Fibroblast of lung (primary cell): ENCODE measurements around the gene DCAF11. TPM values are rescaled to one million over a fixed set of nuclear protein-coding genes. Genes with fewer than 3 reads are reported as not detected.

Source experiments
- DNase-seq, 2 donors: peaks; one replicate each; pipeline versions ENCODE4 v3.0.0 to v3.0.0-alpha.2; 2010; ENCODE audit warnings: low read depth in 2 of 2
- H2AFZ ChIP-seq: 2 replicates; pipeline ENCODE4 v1.5.1; 2012; ENCODE audit warnings: low read length, control low read depth, inconsistent platforms
- H3K27ac ChIP-seq: 2 replicates; pipeline ENCODE4 v1.5.1; 2011; ENCODE audit warnings: low read length, control low read depth; ENCODE audit not compliant: insufficient read depth
- H3K27me3 ChIP-seq: 2 replicates; pipeline ENCODE4 v1.5.1; 2011; ENCODE audit warnings: mild to moderate bottlenecking, low read length; ENCODE audit not compliant: control insufficient read depth, insufficient read depth
- H3K36me3 ChIP-seq: 2 replicates; pipeline ENCODE4 v1.5.1; 2011; ENCODE audit warnings: low read length; ENCODE audit not compliant: control insufficient read depth, insufficient read depth
- H3K4me1 ChIP-seq: 2 replicates; pipeline ENCODE4 v1.5.1; 2011; ENCODE audit warnings: low read length; ENCODE audit not compliant: control insufficient read depth, insufficient read depth; ENCODE audit errors: extremely low read depth
- H3K4me2 ChIP-seq: 2 replicates; pipeline ENCODE4 v1.5.1; 2011; ENCODE audit warnings: low read length, control low read depth; ENCODE audit not compliant: insufficient read depth; ENCODE audit errors: extremely low read depth
- H3K4me3 ChIP-seq, 4 experiments: fragments of 200-600 bp in 1 of 4; sonication (generic) in 1 of 4; replicated peaks in 1 of 4; 2 replicates each; pipeline ENCODE4 v1.5.1; 2011 to 2016; ENCODE audit warnings: low read length in 4 of 4, low read depth in 3 of 4, mild to moderate bottlenecking in 3 of 4, control low read depth in 2 of 4, inconsistent platforms in 1 of 4, mixed read lengths in 1 of 4; ENCODE audit not compliant: insufficient read depth in 1 of 4; ENCODE audit errors: control extremely low read depth in 1 of 4
- H3K79me2 ChIP-seq: 2 replicates; pipeline ENCODE4 v1.5.1; 2012; ENCODE audit warnings: mild to moderate bottlenecking, low read length, inconsistent platforms; ENCODE audit not compliant: control insufficient read depth, insufficient read depth
- H3K9ac ChIP-seq: 2 replicates; pipeline ENCODE4 v1.5.1; 2011; ENCODE audit warnings: mild to moderate bottlenecking, low read length, control low read depth; ENCODE audit not compliant: insufficient read depth
- H3K9me3 ChIP-seq: 2 replicates; pipeline ENCODE4 v1.5.1; 2012; ENCODE audit warnings: low read depth, low read length; ENCODE audit not compliant: control insufficient read depth, insufficient read depth
- H4K20me1 ChIP-seq: 2 replicates; pipeline ENCODE4 v1.5.1; 2011; ENCODE audit warnings: low read length; ENCODE audit not compliant: control insufficient read depth, insufficient read depth; ENCODE audit errors: extremely low read depth
- EZH2 ChIP-seq: IDR thresholded peaks from 2 replicates; pipeline ENCODE4 v1.5.1; 2012; ENCODE audit warnings: low read length, control low read depth, mild to moderate bottlenecking; ENCODE audit errors: missing control alignments
- polyA plus RNA-seq, 2 donors: library from polyadenylated mRNA; depleted of rRNA in 1 of 2; stranded (reverse) in 1 of 2; unstranded in 1 of 2; fragments of >200 nt; gene quantifications; 2 replicates each; pipeline ENCODE4 v1.2.1, GENCODE V29; 2011 to 2012; ENCODE audit warnings: missing spikeins in 1 of 2
- total RNA-seq: library from RNA; depleted of rRNA; stranded (reverse); fragments of >200 nt; gene quantifications from 2 replicates; pipeline ENCODE4 v1.2.1, GENCODE V29; 2014
- TF ChIP-seq, protein P1 (sequence below), 2 donors: IDR thresholded peaks in 1 of 2; conservative IDR thresholded peaks in 1 of 2; 1 replicate in 1 of 2; 2 replicates in 1 of 2; pipeline ENCODE4 v1.5.1; 2011 to 2012; ENCODE audit warnings: low read length in 2 of 2, control low read depth in 1 of 2, inconsistent platforms in 1 of 2, low read depth in 1 of 2, mild to moderate bottlenecking in 1 of 2

Gene DCAF11
- total and polyA plus RNA-seq, 2 donors (not counting 1 experiment from before 2014, with no cell fraction given), result 18.4 to 68.0 TPM

DNA sequence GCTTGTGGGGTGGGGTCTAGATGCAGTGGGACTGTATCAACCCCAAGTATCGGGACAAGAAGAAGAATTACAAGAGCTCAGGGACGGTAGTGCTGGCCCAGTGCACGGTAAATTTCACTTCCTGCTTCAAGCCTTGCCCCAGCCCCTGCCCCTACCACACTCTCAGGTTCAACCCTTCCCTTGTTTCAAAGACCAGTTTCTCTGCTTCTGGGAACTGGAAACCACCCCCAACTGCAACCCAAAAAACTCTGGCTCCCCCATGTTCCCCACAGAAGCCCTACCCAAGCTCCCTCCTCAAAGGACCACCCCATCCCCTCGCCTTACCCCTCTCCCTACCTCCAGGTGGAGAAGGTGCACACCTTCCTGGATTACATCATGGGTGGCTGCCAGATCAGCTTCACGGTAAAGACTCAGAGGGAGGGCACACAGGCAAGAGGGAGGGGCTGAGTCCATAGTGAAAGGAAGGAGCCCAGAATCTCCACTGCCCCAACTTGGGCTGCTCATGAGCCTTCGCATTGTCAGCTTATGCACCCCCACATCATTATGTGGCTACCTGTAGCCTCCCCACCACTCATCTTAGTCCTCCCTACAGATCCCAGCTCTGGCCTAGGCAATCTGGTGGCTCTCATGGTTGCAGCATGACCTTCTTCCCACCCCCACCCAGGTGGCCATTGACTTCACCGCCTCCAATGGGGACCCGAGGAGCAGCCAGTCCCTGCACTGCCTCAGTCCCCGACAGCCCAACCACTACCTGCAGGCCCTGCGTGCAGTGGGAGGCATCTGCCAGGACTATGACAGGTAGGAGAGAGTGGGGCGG is 38.9 kb upstream of the DCAF11 start:
- H3K27ac ChIP-seq, result no peak overlapping the region
- no peaks in the 10 kb centered on the region for H3K79me2 ChIP-seq
- H3K36me3 ChIP-seq, result no peaks in the 10 kb centered on the region
- H3K9ac ChIP-seq, result no peak overlapping the region
- H2AFZ ChIP-seq, result no peak overlapping the region
- H4K20me1 ChIP-seq, result no peaks in the 10 kb centered on the region
- H3K4me1 ChIP-seq, result peaks cover under 1% of the 10 kb centered on the region
- H3K4me2 ChIP-seq, result no peak overlapping the region
- H3K4me3 ChIP-seq, result no peak overlapping the region
- no peak for DNase-seq
- TF ChIP-seq EZH2, result no peak
- TF ChIP-seq, protein P1, sequence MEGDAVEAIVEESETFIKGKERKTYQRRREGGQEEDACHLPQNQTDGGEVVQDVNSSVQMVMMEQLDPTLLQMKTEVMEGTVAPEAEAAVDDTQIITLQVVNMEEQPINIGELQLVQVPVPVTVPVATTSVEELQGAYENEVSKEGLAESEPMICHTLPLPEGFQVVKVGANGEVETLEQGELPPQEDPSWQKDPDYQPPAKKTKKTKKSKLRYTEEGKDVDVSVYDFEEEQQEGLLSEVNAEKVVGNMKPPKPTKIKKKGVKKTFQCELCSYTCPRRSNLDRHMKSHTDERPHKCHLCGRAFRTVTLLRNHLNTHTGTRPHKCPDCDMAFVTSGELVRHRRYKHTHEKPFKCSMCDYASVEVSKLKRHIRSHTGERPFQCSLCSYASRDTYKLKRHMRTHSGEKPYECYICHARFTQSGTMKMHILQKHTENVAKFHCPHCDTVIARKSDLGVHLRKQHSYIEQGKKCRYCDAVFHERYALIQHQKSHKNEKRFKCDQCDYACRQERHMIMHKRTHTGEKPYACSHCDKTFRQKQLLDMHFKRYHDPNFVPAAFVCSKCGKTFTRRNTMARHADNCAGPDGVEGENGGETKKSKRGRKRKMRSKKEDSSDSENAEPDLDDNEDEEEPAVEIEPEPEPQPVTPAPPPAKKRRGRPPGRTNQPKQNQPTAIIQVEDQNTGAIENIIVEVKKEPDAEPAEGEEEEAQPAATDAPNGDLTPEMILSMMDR (conservative IDR thresholded peaks at IDR 0.05 in 1 of 2, IDR thresholded peaks at IDR 0.05 in 1 of 2; ENCODE audit: low read depth in 1 of 2, low read length in 2 of 2), result no peak
- H3K9me3 ChIP-seq, result no peaks in the 10 kb centered on the region
- H3K27me3 ChIP-seq, result peaks cover 18% of the 10 kb centered on the region

DNA sequence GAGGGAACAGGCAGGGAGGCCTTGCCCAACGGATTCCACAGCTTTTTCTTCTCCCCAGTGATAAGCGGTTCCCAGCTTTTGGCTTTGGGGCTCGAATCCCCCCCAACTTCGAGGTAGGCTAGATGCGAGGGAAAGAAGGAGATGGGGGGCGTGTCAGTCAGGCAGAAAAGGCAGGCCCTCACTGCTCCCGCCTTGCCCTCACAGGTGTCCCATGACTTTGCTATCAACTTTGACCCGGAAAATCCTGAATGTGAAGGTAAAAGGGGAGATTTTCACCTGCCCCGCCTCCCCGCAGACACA is 38.3 kb upstream of the DCAF11 start:
- H3K27ac ChIP-seq, result no peak overlapping the region
- H3K4me3 ChIP-seq, result no peak overlapping the region

DNA sequence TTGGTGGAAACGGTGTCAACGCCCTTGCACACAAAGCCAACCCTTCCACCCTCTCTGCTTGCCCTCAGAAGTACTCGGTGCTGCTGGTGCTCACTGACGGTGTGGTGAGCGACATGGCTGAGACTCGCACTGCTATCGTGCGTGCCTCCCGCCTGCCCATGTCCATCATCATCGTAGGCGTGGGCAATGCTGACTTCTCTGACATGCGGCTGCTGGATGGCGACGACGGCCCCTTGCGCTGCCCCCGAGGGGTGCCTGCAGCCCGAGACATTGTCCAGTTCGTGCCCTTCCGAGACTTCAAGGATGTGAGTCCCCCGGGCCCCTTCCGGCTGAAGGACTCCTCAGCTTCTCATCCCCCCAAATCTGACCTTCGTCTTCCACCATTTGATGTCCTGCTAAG is 37.5 kb upstream of the DCAF11 start:
- no peaks in the 10 kb centered on the region for H4K20me1 ChIP-seq
- peaks cover 17% of the 10 kb centered on the region for H3K27me3 ChIP-seq
- no peak overlapping the region for H3K27ac ChIP-seq
- no peak for DNase-seq
- no peak for TF ChIP-seq EZH2
- TF ChIP-seq, protein P1 (conservative IDR thresholded peaks at IDR 0.05 in 1 of 2, IDR thresholded peaks at IDR 0.05 in 1 of 2; ENCODE audit: low read depth in 1 of 2, low read length in 2 of 2), result no peak
- H3K4me3 ChIP-seq, result no peak overlapping the region
- H3K79me2 ChIP-seq, result no peaks in the 10 kb centered on the region
- H2AFZ ChIP-seq, result no peak overlapping the region
- H3K9ac ChIP-seq, result no peak overlapping the region
- no peaks in the 10 kb centered on the region for H3K9me3 ChIP-seq
- peaks cover 3% of the 10 kb centered on the region for H3K4me1 ChIP-seq
- no peak overlapping the region for H3K4me2 ChIP-seq
- no peaks in the 10 kb centered on the region for H3K36me3 ChIP-seq

More for the DNA sequence above, 38.3 kb upstream of the DCAF11 start:
- TF ChIP-seq EZH2, result no peak
- TF ChIP-seq, protein P1 (conservative IDR thresholded peaks at IDR 0.05 in 1 of 2, IDR thresholded peaks at IDR 0.05 in 1 of 2; ENCODE audit: low read depth in 1 of 2, low read length in 2 of 2), result no peak
- H2AFZ ChIP-seq, result no peak overlapping the region
- no peaks in the 10 kb centered on the region for H3K9me3 ChIP-seq
- no peak for DNase-seq
- H3K27me3 ChIP-seq, result peaks cover 18% of the 10 kb centered on the region
- H3K79me2 ChIP-seq, result no peaks in the 10 kb centered on the region
- no peak overlapping the region for H3K9ac ChIP-seq
- H3K4me2 ChIP-seq, result no peak overlapping the region
- no peaks in the 10 kb centered on the region for H3K36me3 ChIP-seq
- H3K4me1 ChIP-seq, result peaks cover 3% of the 10 kb centered on the region
- no peaks in the 10 kb centered on the region for H4K20me1 ChIP-seq
